HG03066 (cell line): Measurements from ENCODE around the gene SLMAP.
"Not testable (repeated sequence)": the region's sequence is repeated elsewhere in the genome, so short reads cannot be mapped to it uniquely, and the experiment has no call there.

ENCODE experiments used
- ATAC-seq: cut with Tn5 transposase; IDR thresholded peaks from one replicate; pipeline ENCODE4 v1.9.1; 2021; ENCODE audit warnings: low read depth; ENCODE audit not compliant: unreplicated experiment

SLMAP gene

DNA sequence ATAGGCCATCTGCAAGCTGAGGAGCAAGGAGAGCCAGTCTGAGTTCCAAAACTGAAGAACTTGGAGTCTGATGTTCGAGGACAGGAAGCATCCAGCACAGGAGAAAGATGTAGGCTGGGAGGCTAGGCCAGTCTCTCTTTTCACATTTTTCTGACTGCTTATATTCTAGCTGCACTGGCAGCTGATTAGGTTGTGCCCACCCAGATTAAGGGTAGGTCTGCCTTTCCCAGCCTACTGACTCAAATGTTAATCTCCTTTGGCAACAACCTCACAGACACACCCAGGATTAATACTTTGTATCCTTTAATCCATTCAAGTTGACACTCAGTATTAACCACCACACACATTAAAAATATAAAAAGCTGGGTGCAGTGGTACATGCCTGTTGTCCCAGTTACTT, 113.0 kb downstream of the SLMAP start:
- not testable (repeated sequence) for ATAC-seq

DNA sequence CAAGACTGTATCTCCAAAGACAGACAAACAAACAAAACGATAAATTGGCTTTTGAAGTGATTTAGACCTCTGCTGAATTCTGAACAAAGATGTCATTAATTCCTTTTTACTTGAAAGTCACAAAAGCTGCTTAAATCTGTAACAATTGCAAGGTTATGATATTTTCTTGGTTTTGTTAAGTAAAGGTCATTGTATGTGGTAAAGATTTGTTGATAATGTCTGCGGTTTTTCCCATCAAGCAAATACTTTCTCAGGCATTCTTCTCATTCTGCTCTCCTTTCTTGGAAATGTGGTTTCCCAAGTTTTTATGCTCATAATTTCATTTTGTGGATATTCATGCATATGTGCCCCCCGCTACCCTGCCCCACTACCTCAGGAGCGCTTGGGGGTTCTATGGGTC, 116.5 kb downstream of the SLMAP start:
- ATAC-seq: no peak

DNA sequence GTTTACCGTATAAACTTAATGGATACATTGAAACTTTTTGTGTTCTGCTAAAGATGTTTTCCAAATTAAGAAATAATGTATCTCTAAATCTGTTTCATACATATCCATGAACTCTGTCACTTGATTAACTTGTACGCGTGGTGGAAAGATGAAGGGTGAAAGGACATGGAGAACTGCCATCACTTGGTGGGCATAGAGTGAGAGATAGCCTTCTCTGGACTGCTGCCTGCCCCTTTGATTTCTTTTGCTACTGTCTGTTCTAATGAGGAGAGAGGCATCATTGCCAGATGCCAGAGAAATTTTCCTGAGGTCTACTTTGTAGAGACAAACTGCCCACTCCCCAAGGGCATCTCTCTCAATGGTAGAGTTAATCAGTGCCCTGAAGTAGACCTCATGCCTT, 120.5 kb downstream of the SLMAP start:
- ATAC-seq: no peak

DNA sequence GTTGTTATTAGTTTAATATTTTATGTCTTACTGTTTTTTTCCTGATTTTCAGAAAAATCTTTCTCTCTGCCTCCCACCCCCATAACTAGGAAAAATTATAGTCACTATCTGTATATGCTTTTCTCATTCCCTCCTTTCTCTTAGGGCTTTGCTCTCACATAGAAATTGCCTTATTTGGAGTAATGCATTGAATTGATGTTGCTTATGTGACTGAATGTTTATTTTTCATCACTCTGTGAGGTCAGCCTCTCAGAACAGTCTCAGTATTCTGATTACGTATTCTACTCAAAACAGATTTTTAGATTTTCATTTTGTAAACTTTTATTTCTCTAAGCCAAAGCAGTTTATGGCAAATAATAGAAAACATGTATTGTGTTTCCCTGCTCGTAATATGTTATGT, 121.0 kb downstream of the SLMAP start:
- ATAC-seq: no peak

DNA sequence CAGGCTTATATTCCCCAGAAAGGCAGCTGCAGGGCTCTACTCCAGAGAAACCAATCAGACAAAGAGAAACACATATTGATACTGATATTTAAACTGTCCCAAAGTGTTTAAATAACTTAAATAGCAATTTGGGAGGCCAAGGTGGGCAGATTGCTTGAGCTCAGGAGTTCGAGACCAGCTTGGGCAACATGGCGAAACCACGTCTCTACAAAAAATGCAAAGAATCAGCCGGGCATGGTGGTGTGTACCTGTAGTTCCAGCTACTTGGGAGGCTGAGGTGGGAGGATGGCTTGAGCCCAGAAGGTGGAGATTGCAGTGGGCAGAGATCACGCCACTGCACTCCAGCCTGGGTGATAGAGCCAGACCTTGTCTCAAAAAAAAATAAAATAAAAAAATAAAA, 128.3 kb downstream of the SLMAP start:
- ATAC-seq: not testable (repeated sequence)

DNA sequence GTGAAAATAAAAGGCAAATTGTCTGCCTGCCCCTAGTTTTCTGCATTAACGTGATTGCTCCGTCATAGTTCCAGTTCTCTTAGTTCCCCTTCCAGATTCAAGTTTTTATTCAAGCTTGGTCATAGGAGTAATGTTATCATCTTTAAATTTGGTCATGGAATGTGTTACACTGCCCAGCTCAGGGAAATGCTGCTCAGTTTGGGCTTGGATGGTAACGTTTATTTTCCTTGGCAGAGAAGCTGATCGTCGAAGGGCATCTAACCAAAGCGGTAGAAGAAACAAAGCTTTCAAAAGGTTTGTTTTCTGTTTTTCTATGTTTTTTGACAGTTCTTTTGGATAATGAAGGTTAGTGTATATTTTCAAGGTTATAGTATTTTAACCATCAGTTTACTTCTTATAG, 133.7 kb downstream of the SLMAP start:
- no peak for ATAC-seq

DNA sequence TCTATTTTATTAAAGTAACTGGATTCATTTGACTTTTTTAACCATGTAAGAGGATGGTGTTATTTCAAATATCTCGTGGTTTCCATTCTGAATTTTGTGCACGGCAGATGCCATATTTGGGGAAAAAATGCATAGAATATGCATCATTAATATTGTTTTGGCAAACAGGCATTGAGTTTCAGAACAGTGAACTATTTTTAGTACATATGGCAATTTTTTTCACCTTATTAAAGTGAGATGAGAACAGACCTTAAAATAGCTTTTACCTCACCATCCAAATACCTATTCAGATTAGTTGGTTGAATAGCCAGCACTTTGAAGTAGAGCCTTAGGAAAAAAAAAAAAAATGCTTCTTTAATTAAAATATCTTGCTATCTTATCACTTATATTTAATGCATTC, 134.8 kb downstream of the SLMAP start:
- ATAC-seq: no peak

DNA sequence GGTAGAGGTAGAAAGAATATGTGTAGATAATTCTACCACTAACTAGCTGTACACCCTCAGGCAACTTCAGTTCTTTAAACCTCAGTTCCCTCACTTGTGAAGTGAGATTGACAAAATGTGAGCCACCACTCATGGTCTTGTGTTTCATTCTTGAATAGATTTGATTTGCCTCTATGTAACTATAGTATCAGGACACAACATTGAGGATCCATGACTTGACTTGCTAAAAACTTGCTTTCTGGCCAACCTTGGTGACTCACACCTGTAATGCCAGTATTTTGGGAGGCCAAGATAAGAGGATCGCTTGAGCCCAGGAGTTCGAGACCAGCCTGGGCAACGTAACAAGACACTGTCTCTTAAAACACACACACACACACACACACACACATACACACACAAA, 136.3 kb downstream of the SLMAP start:
- ATAC-seq: no peak

DNA sequence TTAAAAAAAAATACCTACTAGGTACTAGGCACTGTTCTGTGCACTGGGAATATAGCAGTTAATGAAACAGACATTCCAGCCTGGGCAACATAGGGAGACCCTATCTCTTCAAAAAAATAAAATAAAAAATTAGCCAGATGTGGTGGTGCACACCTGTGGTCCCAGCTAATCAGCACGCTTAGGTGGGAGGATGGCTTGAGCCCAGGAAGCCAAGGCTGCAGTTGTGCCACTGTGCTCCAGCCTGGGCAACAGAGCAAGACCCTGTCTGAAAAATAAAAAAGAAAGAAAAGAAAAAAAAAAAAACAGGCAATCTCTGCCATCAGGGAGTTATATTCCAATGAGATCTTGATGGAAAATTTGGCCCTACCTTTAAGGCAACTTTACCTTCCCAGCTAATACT, 137.0 kb downstream of the SLMAP start:
- no peak for ATAC-seq

DNA sequence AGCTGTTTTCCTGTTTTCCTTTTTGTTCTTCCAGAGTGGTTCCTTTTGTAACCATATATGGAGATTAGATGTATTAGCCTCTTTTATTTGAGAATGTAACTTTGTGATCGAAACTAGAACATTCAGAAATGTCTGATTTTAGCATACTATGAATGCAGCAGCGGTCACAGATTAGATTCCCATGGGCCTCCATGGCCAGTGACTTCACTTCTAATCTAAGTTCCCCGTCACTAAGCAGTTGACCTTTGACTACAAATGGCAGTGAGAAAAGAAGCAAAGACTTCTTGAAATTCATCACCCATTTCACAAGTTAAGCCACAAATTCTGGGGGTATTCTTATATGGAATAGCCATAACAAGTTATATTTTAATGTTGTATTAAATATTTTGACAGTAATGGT, 137.6 kb downstream of the SLMAP start:
- ATAC-seq: no peak

DNA sequence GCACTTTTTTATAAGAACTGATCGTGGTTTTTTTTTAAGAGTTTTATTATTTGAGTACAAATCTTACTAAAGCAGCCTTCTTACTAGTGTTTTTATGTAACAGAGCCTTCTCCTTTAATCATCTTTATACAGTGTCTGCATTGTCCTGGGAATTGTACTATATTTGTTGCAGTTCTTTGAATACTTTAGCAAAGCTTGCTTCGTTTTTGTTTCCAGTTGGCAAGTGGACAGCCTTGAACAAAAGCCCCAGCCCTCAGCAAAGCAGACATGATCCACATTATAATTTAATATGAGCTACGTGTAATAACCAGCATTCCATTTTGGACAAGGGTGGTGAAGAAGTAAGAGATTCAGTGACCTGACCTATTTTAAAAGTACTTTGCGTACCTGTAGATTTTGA, 139.9 kb downstream of the SLMAP start:
- no peak for ATAC-seq

DNA sequence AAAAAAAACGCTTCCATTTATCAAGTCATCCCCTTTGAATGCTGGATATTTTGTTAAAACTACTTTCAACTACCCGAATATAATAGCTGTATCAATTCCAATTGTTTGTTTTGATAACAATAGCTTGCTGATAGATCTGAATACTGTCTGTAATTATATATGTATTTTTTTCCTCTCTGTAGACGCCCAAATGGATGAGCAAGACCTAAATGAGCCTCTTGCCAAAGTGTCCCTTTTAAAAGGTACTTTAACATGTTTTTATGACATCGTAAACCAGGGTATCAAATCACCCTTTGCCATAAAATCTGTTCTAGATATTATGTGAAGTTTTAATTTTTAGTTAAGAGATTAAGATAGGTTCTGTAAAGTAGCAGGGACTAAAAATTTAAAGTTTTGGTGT, 140.6 kb downstream of the SLMAP start:
- ATAC-seq: no peak

DNA sequence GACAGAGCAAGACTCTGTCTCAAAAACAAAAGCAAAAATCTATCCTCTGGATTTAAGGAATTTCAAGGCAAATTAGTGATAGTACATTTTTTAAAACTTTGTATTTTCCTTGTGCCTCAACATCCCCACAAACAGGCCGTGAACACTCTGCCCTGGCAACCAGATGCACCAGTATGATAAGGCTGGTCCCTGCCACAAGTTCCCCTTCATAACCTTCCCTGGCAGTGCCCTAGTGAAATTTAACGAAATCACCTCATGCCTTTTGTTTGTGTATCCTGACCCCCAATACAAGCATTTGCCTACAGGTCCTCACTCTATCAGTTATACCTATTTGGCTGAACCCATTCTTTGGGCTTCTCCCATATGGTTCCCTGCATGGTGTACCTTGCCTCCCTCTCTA, 144.7 kb downstream of the SLMAP start:
- no peak for ATAC-seq

DNA sequence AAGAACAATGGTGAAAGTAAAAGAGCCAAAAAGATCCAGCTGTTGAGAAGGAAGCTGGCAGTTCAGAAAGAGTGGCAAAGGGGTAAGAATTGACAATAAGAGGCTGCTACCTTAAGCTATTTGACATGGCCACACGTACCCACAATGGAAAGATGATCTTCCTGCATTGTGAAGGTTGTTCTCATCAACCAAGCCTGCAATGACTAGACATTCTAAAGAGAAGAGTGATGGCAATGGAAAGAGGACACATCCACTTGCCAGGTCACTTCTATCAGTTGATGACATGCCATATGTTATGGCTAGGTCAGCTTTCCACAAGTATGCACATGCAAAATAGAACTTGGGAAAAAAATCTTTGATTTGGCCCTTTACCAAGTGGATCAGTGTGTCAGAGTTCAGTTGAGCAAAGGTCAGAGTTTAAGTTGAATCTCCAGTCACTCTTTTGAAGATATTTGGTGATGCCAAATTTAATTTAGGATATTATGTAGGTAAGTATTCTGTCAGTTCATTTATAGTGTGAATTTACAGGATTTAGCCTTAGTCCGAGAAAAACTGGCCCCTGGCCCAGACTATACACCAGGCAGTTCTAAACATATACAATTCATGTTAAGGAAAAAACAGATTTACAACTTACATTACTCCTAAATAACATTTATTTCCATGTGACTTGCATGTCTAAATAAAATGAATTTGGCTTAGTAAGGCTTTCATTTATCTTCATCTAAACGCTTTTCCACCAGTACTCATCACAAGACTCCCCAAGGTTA, 147.2 kb downstream of the SLMAP start:
- no peak for ATAC-seq

DNA sequence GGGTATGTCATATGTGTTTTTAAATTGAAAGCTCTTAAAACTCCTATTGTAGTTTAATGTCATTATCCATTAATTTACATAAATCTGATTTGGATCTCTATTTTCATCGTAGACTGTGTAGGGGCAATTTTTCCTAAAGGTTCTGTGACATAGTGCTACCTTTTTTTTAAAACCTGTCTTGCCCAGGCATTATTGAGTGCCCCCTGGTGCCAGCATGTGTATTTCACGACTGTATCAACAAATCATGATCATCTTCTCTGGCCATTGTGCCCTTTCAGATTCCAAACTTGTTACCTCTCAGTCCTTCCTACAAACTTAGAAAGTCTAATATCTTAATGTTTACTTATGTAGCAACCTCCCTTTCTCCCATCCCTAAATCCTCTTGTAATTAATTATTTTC, 154.9 kb downstream of the SLMAP start:
- no peak for ATAC-seq

DNA sequence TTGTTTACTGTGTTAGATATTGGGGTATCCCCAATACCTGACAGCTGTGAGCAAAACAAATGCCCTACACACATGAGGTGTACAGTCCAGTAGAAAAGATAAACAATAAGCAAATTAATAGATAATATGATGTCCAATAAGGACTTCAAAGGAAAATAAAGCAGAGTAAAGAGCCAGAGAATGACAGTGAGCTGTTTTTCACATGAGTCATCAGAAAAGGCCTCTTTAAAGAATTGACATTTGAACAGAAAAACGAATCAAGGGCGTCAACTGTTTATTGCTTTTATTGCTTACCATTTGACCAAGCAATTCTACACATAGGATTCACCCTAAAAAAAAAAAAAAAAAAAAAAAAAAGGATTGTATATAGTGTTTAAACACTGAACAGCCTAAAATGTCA, 155.5 kb downstream of the SLMAP start:
- ATAC-seq: no peak

DNA sequence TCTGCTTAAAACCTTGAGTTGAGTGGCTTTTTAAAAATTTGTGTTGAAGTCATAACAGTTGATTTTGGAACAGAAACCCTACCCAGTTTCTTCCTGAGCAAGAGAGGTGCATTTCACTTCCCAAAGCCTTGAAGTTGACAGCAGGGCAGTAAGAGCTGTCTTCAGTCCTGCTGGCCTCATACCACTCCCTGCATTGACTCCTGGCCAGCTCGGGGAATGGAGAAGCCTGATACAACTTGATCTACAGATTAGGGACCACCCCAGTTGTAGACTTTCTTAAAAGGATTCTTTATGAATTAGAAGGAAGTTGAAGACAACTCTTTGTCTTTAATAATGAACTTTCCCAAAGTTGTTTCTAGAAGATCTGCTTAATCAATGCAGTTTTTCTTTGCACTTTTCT, 161.5 kb downstream of the SLMAP start:
- ATAC-seq: no peak

DNA sequence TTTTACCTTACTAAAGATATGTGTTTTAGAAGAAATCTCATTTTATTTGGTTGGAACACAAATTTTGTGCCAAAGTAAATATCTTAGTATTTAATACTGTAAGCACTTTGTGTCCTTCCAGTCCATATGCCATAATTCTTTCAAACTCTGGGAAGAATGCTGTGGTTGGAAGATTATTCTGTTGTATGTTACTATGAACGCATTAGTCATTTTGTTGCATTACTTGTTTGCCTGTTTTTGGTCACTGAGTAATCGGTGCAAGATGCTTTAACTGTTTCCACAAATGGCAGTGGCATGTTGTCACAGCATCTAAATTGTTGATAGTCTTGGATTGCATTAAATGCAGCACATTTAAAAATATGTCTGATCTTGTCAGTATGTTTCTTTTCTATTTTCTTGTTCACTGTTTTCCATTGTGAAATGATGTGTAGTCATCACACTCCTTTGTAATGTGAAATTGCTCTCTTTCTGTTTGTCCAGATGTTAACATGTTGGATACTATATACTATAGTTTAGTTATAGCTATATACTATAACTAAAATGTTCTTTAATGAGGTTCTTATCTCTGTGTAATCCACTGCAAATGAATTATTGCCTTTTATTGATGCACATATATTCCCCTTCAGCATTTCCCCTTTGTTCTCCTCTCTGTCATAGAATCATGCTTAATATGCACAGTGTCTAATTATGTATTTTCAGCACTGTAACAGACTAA, 162.2 kb downstream of the SLMAP start:
- ATAC-seq: no peak

DNA sequence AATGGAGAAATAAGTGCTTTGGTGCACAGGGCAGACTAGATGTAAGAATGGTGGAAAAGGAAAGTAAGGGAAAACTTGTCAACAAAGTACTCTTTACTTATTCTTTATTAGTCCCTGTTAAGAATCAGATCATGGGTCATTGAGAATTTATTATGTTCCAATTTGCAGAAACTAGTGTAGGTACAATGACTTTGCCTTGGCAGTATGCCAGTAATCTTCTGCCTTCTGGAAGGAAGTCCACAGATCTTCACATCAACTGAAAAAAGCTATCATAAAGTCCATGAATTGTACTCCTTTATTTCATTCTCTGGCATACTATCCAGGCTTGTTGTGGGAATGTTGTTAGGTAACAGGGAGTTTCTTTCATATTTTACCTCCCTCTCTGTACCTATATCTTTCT, 163.9 kb downstream of the SLMAP start:
- no peak for ATAC-seq

DNA sequence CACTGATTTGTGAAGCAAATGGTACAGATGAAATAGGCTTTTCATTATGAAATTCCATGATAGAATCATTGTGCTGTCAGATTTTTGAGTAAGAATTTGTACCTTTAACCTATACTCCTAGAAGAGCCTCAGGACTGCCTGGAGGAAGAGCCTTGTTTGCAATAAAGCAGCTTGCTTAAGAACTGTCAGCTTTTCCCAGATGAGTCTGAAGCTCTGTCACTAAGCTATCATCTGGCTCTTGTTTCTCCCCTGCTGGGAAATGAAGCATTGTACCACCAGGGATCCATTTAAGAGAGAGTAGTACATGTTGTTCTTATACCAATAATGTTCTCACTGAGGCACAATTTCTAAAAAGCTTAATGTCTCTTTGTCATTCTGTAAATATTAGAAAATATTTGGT, 167.0 kb downstream of the SLMAP start:
- ATAC-seq: no peak

DNA sequence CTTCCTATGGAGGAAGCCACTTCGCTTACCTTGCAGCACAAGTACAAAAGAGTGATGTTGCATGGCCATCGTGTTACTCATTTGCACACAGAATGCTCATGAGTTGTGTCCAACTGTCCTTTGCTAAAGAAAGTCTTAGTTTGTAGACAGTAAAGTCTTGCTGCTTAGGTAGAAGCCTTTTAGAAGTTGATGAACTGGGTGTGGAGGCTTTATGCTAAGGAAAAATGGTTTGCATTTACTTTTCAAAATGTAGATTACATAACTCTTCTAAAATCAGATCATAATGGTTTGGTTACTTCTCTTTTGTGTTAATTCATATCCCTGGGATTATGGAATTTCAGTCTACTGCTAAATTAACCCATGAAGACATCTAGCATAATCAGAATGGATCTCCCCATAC, 167.6 kb downstream of the SLMAP start:
- ATAC-seq: no peak

DNA sequence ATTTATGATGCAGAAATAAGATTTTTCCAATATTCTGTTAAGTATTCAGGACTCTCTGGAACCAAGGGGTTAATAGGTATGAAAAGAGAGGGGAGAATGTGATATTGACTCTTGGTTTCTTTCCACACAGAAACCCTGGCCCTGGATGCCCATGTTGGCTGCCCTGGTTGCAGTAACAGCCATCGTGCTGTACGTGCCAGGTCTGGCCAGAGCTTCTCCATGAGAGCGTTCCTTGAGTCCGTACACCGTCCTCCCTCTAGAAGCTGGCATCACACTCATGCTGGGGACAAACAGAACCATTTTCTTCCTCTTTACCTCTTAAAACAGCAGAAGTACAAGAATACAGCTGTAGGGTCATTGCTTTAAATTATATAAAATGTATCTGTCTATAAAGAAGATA, 171.1 kb downstream of the SLMAP start:
- no peak for ATAC-seq
